ENCODE results near the gene TCAP. TPM values are rescaled to one million over a fixed set of nuclear protein-coding genes. Genes with fewer than 3 reads are reported as not detected.
A peak's percentile ranks its signal among the peaks of the same experiment; 100 is the strongest.

Gene TCAP
- total RNA-seq, 1 experiment from 2014 or later, result 1.6 TPM

- CTCF ChIA-PET, result no interaction called here
These were observed 48.1 kb upstream of the TCAP start for GRCh38 chr17:39617100-39617445.

DNA sequence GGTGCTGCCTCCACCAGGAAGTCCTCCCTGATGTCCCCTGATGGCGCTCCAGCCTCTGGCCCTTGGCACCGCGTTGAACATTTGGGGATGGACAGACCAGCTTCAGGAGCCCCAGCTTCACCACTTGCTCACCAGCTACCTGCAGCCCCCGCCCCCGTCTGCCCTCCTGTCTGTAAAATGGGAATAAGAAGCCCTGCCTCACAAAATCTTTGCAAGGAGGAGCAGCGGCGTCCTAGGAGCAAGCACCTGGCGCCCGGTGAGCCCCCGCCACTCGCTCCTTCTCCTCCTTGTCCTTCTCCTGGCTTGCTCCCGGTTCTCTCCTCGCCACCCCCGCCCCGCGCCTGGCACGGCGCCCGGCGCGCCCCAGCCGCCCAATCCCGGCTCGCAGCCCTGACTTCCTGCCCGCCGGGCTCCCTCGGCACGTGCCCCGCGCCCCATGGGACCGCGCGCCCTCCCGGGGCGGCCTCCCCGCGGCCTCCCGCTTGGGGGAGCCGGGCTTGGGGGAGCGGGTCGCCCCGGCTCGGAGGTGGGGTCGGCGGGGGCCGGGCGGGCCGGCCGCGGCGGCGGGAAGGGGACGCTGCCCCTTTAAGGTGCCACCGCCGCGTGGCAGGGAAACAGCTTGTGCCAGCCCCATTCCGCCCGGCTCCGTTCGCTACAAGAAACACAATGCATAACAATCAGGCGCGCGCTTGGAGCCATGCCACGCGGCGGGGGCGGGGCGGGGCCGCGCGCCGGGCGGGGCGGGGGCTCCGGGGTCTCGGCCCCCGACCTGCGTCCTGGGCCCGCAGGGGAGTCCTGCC is 47.5 kb upstream of the TCAP start:
- CTCF ChIA-PET, result interaction anchor here (0.5 to 0.7 kb wide), 2 partner anchors 41 to 68 kb away, joined by 3 to 4 read pairs; no protein-coding TSS in a partner anchor
- POLR2A ChIA-PET, result no interaction called here
- peak overlapping the region; percentile 46 to 73 for H3K4me3 ChIP-seq (ENCODE audit: low read depth in 2 of 2, low read length in 2 of 2)
- in situ Hi-C loops (cut with HindIII; ENCODE audit: low pct_unique_long_range_greater_than_20kb, low sequenced_read_pairs) (no loop called here), intact Hi-C loops (cut with micrococcal nuclease; ENCODE audit: unreplicated experiment) (no loop called here)
- H3K4me1 ChIP-seq (ENCODE audit: control insufficient read depth, insufficient read depth, low read length), result no peaks in the 10 kb centered on the region
- H3K27ac ChIP-seq (ENCODE audit: low read length), result no peak overlapping the region
- no peak for DNase-seq (ENCODE audit: low read depth, low spot score)
- H3K27me3 ChIP-seq (ENCODE audit: control insufficient read depth, insufficient read depth, low read length), result no peaks in the 10 kb centered on the region
- no peaks in the 10 kb centered on the region for H3K36me3 ChIP-seq (ENCODE audit: control insufficient read depth, insufficient read depth, low read length)
- ATAC-seq, result peak; percentile 76
- TF ChIP-seq, protein P1, sequence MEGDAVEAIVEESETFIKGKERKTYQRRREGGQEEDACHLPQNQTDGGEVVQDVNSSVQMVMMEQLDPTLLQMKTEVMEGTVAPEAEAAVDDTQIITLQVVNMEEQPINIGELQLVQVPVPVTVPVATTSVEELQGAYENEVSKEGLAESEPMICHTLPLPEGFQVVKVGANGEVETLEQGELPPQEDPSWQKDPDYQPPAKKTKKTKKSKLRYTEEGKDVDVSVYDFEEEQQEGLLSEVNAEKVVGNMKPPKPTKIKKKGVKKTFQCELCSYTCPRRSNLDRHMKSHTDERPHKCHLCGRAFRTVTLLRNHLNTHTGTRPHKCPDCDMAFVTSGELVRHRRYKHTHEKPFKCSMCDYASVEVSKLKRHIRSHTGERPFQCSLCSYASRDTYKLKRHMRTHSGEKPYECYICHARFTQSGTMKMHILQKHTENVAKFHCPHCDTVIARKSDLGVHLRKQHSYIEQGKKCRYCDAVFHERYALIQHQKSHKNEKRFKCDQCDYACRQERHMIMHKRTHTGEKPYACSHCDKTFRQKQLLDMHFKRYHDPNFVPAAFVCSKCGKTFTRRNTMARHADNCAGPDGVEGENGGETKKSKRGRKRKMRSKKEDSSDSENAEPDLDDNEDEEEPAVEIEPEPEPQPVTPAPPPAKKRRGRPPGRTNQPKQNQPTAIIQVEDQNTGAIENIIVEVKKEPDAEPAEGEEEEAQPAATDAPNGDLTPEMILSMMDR (IDR thresholded peaks at IDR 0.05), result no peak
- TF ChIP-seq REST (IDR thresholded peaks at IDR 0.05; ENCODE audit: insufficient read depth in 1 of 2, low read depth in 2 of 2, low read length in 1 of 2) (no peak), SIN3A (IDR thresholded peaks at IDR 0.05; ENCODE audit: borderline replicate concordance, insufficient read depth, low read depth, low read length) (no peak), POLR2AphosphoS5 (IDR thresholded peaks at IDR 0.05; ENCODE audit: low read depth, low read length) (no peak), TCF7L2 (IDR thresholded peaks at IDR 0.05; ENCODE audit: low read depth, low read length) (no peak)
- no TSS peak for BruUV-seq (replicated peaks)
- H3K9me3 ChIP-seq (ENCODE audit: control insufficient read depth, insufficient read depth, low read depth, low read length), result no peaks in the 10 kb centered on the region

More at GRCh38 chr17:39617100-39617445, 48.1 kb upstream of the TCAP start:
- Histone ChIP-seq H3K4me3 (ENCODE audit: low read depth in 2 of 2, low read length in 2 of 2) (no peak overlapping the region; a peak in 1 of 4 replicates), H3K36me3 (ENCODE audit: control insufficient read depth, insufficient read depth, low read length) (no peaks in the 10 kb centered on the region), H3K27ac (ENCODE audit: low read length) (no peak overlapping the region), H3K9me3 (ENCODE audit: control insufficient read depth, insufficient read depth, low read depth, low read length) (no peaks in the 10 kb centered on the region), H3K4me1 (ENCODE audit: control insufficient read depth, insufficient read depth, low read length) (no peaks in the 10 kb centered on the region), H3K27me3 (ENCODE audit: control insufficient read depth, insufficient read depth, low read length) (no peaks in the 10 kb centered on the region)
- no TSS peak for BruUV-seq (replicated peaks)
- intact Hi-C loops (cut with micrococcal nuclease; ENCODE audit: unreplicated experiment), result no loop called here
- in situ Hi-C loops (cut with HindIII; ENCODE audit: low pct_unique_long_range_greater_than_20kb, low sequenced_read_pairs), result no loop called here
- POLR2A ChIA-PET, result no interaction called here
- DNase-seq (ENCODE audit: low read depth, low spot score) (no peak), ATAC-seq (no peak)
- TF ChIP-seq POLR2AphosphoS5 (IDR thresholded peaks at IDR 0.05; ENCODE audit: low read depth, low read length) (no peak), REST (IDR thresholded peaks at IDR 0.05; ENCODE audit: insufficient read depth in 1 of 2, low read depth in 2 of 2, low read length in 1 of 2) (no peak), TCF7L2 (IDR thresholded peaks at IDR 0.05; ENCODE audit: low read depth, low read length) (no peak), SIN3A (IDR thresholded peaks at IDR 0.05; ENCODE audit: borderline replicate concordance, insufficient read depth, low read depth, low read length) (no peak)
- TF ChIP-seq, protein P1 (IDR thresholded peaks at IDR 0.05), result no peak
